IPS-18a (cell line): ENCODE results near the gene GSS.
"Not testable (repeated sequence)": the region's sequence is repeated elsewhere in the genome, so short reads cannot be mapped to it uniquely, and the experiment has no call there.

ENCODE experiments used
- H3K27ac ChIP-seq: one replicate; pipeline ENCODE4 v1.5.1; 2013; ENCODE audit warnings: low read length
- H3K27me3 ChIP-seq: one replicate; pipeline ENCODE4 v1.6.1; 2013; ENCODE audit warnings: mild to moderate bottlenecking, low read length; ENCODE audit not compliant: control insufficient read depth, insufficient read depth
- H3K36me3 ChIP-seq: one replicate; pipeline ENCODE4 v1.6.1; 2013; ENCODE audit warnings: low read depth, low read length; ENCODE audit not compliant: control insufficient read depth
- H3K4me1 ChIP-seq: one replicate; pipeline ENCODE4 v1.6.1; 2013; ENCODE audit warnings: low read depth, low read length; ENCODE audit not compliant: control insufficient read depth
- H3K4me3 ChIP-seq: one replicate; pipeline ENCODE4 v1.5.1; 2013; ENCODE audit warnings: low read length
- H3K9ac ChIP-seq: one replicate; pipeline ENCODE4 v1.6.1; 2013; ENCODE audit warnings: mild to moderate bottlenecking, low read length, moderate library complexity
- H3K9me3 ChIP-seq: one replicate; pipeline ENCODE4 v1.6.1; 2013; ENCODE audit warnings: low read depth, low read length; ENCODE audit not compliant: control insufficient read depth

The GSS gene

DNA sequence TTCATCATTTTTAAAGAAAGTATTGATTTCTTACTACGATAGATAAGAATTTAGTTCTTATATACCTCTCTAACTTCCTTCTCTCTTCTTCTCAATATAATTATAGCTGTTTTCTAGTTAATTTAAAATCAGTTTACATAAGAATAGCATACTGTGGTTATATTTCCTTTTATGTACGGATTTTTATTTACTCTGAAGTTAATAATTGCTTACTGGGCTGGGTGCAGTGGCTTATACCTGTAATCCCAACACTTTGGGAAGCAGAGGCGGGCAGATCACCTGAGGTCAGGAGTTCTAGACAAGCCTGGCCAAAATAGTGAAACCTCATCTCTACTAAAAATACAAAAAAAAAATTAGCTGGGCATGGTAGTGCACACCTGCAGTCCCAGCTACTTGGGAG, 69.5 kb downstream of the GSS start:
- Histone ChIP-seq H3K36me3 (peaks cover 10% of the 10 kb centered on the region), H3K4me1 (no peaks in the 10 kb centered on the region), H3K4me3 (no peak overlapping the region), H3K27ac (no peak overlapping the region), H3K9ac (no peak overlapping the region), H3K9me3 (no peaks in the 10 kb centered on the region), H3K27me3 (no peaks in the 10 kb centered on the region)

DNA sequence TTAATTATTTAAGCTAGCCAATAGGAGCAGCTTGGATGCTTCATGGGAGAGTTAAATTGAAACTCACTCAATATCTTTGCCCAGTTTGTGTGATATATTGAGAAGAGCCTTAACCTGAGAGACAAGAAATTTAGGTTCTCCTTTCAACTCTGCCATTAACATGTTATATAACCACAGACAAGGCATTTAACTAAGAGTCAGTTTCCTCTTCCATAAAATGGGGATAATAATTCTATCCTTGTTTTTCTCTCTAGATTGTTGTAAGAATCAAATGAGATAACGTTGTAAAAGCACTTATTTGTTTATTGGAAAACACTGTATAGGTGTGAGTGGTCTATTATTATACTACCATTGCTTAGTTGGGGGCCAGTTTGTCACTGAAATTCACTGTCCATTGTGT, 71.3 kb downstream of the GSS start:
- no peak overlapping the region for H3K4me3 ChIP-seq
- H3K27ac ChIP-seq = no peak overlapping the region
- peaks cover 10% of the 10 kb centered on the region for H3K36me3 ChIP-seq
- no peaks in the 10 kb centered on the region for H3K4me1 ChIP-seq
- H3K9me3 ChIP-seq = no peaks in the 10 kb centered on the region
- no peak overlapping the region for H3K9ac ChIP-seq
- H3K27me3 ChIP-seq = no peaks in the 10 kb centered on the region

DNA sequence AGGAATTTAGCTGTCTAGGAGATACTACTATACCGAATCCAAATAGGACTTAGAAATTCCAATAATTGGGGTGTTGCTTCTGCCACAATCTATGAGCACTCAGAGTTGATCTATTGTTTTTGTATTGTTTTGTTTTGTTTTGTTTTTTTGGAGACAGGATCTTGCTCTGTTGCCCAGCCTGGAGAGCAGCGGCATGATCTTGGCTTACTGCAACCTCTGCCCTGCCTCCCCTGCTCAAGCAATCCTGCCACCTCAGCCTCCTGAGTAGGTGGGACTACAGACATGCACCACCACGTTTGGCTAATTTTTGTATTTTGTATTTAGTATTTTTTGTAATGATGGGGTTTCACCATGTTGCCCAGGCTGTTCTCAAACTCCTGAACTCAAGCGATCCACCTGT, 71.8 kb downstream of the GSS start:
- Histone ChIP-seq H3K4me1 (no peaks in the 10 kb centered on the region), H3K9ac (no peak overlapping the region), H3K9me3 (no peaks in the 10 kb centered on the region), H3K36me3 (peaks cover 10% of the 10 kb centered on the region), H3K27me3 (no peaks in the 10 kb centered on the region), H3K4me3 (no peak overlapping the region), H3K27ac (no peak overlapping the region)

DNA sequence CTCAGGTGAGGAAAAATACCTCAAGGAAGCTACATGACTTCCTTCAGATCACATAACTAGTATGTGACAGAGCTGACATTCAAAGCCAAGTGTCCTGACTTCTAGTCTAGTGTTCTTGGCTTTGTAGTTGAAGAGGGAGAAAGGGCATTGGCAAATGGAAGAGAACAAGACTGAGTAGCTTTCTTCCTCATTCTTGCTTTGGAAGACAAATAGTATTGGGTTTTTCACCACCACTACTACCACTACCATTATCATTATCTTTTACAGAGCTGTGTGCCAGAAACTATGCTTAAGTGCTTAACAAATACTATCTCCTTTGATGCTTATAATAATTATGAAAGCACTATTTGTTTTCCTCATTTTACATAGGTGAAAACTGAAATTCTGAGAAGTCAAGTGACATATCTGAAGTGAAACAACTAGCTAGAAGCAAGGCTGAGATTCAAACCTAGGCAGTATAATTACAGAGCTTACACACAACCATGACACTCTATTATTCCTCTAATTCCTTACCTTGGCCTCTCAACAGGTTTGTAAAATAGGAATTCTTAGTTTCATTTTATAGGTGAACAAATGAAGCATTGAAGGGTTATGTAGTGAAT, 72.4 kb downstream of the GSS start:
- H3K9ac ChIP-seq = no peak overlapping the region
- H3K27ac ChIP-seq = no peak overlapping the region
- no peaks in the 10 kb centered on the region for H3K9me3 ChIP-seq
- no peaks in the 10 kb centered on the region for H3K4me1 ChIP-seq
- no peak overlapping the region for H3K4me3 ChIP-seq
- H3K27me3 ChIP-seq = no peaks in the 10 kb centered on the region
- H3K36me3 ChIP-seq = peaks cover 10% of the 10 kb centered on the region

GRCh38 chr20:34881689-34882088, 73.9 kb downstream of the GSS start:
- H3K4me1 ChIP-seq = no peaks in the 10 kb centered on the region
- H3K27ac ChIP-seq = no peak overlapping the region

GRCh38 chr20:34880971-34881370, 74.6 kb downstream of the GSS start:
- not testable (repeated sequence) for H3K4me1 ChIP-seq, H3K27ac ChIP-seq, H3K4me3 ChIP-seq, H3K9me3 ChIP-seq, H3K27me3 ChIP-seq, H3K9ac ChIP-seq
- H3K36me3 ChIP-seq = peaks cover 10% of the 10 kb centered on the region

More at GRCh38 chr20:34881689-34882088, 73.9 kb downstream of the GSS start:
- Histone ChIP-seq H3K27me3 (peaks cover 8% of the 10 kb centered on the region), H3K9me3 (no peaks in the 10 kb centered on the region), H3K36me3 (peaks cover 10% of the 10 kb centered on the region), H3K9ac (no peak overlapping the region), H3K4me3 (no peak overlapping the region)

DNA sequence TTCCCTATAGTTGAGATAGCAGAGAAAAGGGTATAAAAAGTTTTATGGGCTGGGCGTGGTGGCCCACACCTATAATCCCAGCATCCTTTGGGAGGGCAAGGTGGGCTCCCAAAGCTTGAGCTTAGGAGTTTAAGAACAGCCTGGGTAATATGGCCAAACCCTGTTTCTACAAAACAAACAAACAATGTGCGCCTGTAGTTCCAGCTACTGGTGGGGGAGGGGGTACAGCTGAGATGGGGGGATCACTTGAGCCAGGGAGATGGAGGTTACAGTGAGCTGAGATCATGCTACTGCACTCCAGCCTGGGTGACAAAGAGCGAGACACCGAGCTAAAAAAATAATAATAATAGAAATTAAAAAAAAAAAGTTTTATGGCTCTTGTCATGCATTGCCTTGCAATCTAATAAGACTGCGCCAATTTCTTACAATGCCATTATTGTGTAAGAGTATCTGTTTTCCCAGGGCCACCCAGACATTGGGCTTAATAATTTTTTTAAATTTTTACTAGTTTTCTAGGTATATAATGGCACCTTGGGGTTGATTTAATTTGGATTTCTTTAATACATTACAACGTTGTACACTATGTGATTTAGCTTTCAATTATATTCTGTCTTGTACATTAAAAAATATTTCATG, 75.3 kb downstream of the GSS start:
- Histone ChIP-seq H3K27ac (no peak overlapping the region), H3K9ac (no peak overlapping the region), H3K27me3 (peaks cover 9% of the 10 kb centered on the region)

More for the DNA sequence above, 75.3 kb downstream of the GSS start:
- Histone ChIP-seq H3K9me3 (no peaks in the 10 kb centered on the region), H3K36me3 (peaks cover 10% of the 10 kb centered on the region), H3K4me1 (no peaks in the 10 kb centered on the region), H3K4me3 (no peak overlapping the region)
